Raji (cell line): ENCODE data around the gene CES3.

Experiments used
- POLR2A ChIP-seq: IDR thresholded peaks from 2 replicates; pipeline ENCODE4 v1.6.1; 2011; ENCODE audit warnings: low read depth, low read length, control low read depth; ENCODE audit not compliant: insufficient read depth

The CES3 gene, protein sequence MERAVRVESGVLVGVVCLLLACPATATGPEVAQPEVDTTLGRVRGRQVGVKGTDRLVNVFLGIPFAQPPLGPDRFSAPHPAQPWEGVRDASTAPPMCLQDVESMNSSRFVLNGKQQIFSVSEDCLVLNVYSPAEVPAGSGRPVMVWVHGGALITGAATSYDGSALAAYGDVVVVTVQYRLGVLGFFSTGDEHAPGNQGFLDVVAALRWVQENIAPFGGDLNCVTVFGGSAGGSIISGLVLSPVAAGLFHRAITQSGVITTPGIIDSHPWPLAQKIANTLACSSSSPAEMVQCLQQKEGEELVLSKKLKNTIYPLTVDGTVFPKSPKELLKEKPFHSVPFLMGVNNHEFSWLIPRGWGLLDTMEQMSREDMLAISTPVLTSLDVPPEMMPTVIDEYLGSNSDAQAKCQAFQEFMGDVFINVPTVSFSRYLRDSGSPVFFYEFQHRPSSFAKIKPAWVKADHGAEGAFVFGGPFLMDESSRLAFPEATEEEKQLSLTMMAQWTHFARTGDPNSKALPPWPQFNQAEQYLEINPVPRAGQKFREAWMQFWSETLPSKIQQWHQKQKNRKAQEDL

DNA sequence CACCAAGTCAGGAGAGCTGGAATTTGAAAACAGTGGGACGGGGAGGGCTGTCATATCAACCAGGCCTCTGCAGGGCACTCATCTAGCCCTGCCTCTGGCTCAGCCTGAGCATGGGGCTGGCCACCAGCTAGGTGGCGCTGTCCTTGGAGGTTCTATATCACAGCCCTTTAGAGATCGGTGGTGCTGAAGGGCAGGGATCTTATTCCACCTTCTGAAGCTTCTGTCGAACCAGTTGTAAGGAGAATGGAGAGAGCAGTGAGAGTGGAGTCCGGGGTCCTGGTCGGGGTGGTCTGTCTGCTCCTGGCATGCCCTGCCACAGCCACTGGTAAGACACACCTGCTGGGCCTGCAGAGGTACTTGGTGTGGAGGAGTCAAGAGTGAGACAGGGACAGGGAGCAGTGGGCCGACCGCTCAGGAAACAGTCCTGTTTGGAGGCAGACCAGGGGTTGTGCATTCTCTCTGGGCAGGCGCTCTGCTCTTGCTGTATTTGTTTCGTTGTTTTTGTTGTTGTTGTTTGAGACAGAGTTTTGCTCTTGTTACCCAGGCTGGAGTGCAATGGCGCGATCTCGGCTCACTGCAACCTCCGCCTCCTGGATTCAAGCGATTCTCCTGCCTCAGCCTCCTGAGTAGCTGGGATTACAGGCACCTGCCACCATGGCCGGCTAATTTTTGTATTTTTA lies at the start of gene CES3:
Gene CES3 (plus strand): TSS at position 202 of the 680 bp plus-strand sequence. CDS start 42 bp downstream, at position 244.
- TF ChIP-seq POLR2A = peak; percentile 57

DNA sequence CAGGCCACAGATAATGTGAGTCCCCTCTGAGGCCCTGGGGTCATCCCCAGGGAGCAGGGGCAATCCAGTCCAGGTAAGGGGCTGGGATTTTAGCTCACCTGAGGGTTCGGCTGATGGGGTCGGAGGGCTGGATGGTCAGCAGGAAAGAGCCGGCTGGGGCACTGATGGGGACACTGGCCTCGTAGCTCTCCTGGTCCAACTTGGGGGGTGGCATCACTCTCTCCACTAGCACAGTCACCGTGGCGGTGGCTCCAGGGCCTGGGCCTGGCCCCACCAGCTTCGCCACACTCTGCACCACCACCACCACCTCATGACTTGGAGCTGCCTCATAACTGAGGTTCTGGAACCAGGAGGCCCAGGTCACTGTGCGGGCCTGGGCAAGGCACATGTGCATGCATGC lies 49.3 kb upstream of the CES3 start:
- no peak for TF ChIP-seq POLR2A

DNA sequence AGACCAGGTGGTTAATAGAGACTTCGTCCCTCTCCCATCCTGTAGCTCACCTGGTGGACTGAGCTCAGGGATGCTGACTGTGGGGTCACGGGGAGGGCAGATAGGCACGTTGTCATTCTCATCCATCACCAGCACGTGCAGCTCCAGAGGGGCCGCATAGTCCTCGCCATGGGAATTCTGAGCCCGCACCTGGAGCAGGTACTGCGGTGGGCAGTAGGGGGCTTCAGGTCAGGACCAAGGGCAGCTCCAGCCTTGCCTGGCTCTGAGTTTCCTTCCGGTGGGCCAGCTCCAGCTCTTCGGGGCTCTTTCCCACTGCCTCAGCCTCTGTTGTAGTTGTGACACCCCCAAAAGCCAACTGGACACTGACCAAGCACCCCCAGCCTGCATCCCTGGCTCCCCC lies 48.0 kb upstream of the CES3 start:
- TF ChIP-seq POLR2A = no peak

DNA sequence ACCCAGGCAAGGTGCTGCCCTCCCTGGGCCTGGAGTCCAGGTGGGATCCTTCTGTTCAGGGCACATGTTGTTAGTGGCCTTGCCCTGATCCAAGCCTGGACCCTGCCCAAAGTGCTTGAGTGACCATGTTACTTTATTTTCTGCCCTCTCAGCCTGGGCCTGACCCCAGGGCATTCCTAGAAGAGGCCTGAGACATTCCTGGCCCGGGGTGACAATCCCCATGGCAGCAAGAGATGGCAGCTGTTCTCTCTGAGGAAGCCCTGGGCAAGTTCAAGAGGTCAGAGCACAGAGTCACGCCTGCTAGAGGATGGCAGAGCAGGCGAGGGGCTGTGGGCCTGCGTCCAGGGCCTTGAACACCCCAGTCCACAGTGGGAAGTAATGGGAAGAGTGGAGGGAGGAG lies 47.4 kb upstream of the CES3 start:
- TF ChIP-seq POLR2A = no peak

DNA sequence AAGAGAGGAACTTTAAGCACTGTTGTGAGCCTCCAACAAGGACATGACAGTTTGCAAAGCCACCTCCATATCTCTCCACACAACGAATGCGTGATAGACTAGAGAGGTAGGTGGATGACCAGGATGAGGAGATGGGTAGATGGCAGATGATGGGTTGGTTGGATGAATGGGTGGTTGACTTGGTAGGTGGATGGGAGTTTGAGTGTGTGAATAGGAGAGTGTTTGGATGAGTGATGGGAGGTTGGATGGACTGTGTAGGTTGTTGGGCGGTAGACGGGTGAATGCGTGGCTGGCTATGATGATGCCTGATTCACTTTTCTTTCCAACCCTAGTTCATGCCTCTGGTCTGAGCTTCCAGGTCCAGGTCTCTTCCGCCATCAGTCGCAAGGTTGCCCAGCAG lies 46.5 kb upstream of the CES3 start:
- TF ChIP-seq POLR2A = no peak

DNA sequence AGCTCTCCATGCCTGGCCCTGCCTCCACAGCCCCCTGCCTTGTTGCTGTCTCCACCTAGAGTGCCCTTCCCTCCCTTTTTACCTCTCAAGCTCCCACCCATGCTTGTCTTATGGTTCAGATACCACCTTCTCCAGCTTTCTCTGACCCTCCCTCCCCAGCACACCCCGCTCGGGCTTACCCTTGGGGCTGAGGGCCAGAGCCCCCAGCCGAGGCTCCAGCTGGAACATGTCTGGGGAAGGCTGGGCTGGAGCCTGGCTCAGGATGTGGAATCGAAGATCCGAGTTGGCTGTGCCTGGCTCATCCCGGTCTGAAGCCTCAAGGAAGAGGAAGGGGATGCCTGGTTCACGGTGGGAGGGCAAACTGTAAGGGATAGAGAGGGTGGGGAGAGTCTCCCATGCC lies 46.0 kb upstream of the CES3 start:
- TF ChIP-seq POLR2A = no peak

DNA sequence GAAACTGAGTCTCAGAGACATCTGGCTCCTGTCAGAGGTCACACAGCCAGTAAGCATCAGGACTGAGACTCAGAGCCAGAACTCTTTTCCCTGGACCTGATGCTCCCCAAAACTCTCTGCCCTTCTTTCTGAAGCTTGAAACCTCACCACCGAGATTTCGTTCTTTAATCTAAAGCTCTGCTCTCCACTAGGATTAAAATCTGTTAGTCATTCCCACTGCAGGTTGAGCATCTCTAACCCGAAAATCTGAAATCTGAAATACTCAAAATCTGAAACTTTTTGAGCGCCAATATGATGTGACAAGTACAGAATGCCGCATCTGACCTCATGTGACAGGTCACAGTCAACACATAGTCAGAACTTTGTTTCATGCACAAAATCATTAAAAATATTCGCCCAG lies 44.5 kb upstream of the CES3 start:
- TF ChIP-seq POLR2A = no peak

DNA sequence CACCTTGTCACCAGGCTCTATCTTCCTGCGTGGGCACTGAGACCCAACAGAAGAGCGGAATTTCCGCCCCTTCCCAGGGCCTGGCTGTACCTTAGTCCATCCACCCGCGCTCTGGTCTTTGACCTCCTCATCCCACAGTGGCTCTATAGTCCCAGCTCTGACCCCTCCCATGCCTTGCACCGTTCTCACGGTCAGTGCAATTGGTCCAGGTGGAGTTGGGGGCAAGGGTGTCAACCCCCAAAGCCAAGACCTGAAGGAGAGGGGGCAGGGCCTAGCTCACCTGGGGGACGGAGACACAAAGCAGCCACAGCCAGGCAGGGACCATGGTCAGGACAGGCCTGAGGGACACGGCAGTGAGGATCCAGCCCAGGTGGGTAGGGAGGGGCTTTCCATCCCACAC lies 43.3 kb upstream of the CES3 start:
- TF ChIP-seq POLR2A = no peak

DNA sequence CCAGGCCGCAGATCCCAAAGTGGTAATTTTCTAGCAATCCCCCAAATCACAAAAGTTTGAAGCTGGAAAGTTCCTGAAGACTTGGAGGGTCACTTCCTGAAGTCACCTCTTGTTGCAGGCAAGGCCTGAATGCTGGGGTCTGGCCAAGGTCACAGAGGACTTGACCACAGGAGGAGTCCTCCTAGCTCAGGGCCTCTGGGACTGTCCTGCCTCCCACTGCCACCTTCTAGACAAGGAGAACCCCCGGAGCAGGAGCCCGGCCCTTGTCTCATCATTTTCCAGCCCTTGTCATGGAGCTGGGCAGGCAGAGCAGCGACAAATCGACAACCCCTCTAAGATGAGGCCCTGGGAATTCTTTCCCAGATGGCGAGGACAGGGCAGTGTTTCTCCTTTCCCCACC lies 42.7 kb upstream of the CES3 start:
- no peak for TF ChIP-seq POLR2A

DNA sequence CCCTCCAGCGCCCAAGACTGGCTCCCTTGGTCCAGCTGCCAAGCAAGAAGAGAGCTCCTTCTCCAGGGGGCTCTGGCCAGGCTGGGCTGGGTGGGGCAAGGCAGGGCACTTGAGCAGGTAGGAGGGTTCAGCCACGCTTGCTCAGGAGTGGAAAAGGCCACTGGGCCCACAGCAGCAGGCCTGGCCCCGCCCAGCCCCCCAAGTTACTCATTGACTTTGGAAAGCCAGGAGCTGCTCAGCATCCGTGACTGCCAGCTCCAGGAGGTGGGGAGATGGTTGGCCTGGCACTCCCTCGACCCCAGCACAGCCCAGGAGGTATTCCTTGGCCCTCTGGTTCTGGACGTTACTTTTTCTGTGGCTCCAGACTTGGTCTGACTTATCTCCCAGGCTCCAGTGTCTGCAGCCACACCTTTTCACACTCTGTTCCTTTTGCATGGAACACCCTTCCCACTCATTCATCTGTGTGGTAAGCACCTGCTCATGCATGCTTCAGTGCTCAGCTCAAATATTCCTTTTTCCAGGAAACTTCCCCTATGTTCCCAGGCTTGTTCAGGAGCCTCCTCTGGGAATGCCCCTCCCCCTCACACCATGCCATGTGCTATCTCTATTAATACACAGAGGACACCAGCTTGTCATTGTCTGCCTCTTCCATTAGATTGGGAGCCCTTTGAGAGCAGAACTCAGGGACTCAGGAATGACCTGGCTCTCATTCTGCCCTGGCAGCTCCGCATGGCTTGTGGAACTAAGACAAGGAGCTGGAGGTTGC lies 42.1 kb upstream of the CES3 start, which contains the start of gene CDH16:
Gene CDH16 (minus strand): TSS at position 83 of the 766 bp plus-strand sequence. CDS start 820 bp downstream, outside the sequence.
- no peak for TF ChIP-seq POLR2A

DNA sequence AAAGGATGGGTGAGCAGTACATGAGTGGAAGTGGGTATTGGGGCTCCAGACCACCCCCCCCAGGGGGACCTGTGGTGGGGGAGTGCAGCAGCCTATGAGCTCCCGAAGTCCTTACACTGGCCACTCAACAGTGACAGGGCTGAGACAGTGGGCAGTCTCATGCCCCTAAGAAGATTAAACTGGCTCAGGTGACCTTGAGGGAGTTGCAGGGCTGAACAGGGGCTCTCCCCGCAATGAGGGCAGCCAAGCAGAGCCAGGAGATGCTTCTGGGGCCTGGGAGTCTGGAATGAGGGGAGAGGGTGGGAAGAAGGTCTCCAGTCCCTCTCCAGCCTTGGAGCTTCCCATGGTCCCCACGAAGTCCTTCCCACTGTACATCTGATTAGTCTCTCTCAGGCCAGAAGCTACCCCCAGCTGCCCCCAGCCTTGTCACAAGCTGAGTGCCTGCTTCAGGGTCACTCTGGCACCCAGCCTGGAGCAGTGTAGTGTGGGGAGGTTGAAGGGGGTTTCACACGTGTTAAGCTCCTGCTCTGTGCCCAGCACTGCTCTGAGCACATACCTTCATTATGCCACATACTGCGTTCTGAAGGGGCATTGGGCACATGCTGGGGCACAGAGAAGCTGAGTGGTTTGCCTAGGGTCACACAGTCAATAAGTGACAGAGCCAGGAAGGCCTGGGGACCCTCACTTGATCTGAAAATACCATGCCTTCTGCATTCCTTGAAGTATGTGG lies 41.3 kb upstream of the CES3 start:
- TF ChIP-seq POLR2A = no peak

DNA sequence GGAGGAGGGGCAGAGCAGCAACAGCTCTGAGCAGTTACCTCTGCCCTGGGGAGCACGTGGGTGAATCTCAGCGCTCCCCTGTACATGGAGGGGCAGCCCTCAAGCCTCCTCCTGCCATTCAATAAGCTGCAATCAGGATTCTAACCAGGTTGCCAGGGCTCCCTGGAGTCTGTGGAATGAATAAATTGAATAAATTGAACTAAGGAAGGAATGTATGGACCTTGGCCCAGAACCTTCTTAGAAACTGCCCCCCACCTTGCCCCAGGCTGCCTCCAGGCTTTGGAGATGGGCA lies 40.8 kb upstream of the CES3 start:
- TF ChIP-seq POLR2A = no peak

DNA sequence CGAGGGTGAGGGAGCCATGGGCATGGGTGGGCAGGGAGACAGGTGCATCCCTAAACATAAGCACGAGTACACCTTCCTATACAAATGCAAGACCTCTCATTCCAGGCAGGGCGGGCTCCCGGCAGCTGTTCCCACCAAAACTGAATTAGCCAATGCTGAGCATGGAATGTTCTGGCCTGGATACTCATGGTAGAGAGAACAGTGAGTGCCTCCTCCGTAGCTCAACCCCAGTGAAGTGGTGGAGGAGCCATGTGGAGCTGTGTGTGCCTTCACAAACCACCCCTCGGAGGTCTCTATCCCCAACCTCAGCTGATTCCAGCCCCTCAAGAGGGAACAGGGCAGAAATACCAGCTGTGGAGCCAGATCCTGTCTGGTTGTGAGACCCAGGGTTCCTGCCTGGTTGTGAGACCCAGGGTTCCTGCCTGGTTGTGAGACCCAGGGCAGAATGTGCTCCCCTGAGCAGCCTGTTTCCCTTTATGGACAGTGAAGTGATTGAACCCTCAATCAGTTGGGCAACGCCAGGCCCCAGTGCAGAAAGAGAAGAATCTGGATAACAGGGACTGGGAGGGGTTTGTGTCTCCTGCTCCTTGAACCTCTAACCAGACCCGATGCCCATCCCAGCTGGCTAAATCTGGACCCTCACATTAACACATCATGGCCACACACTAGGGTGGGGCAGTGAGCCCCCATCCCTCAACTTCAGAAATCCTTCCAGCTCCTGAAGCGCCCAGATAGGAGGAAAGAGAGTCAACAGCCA lies 40.0 kb upstream of the CES3 start:
- no peak for TF ChIP-seq POLR2A
